ENCODE data around the gene KRT86.
"Not testable (repeated sequence)": the region's sequence is repeated elsewhere in the genome, so short reads cannot be mapped to it uniquely, and the experiment has no call there.

The KRT86 gene

DNA sequence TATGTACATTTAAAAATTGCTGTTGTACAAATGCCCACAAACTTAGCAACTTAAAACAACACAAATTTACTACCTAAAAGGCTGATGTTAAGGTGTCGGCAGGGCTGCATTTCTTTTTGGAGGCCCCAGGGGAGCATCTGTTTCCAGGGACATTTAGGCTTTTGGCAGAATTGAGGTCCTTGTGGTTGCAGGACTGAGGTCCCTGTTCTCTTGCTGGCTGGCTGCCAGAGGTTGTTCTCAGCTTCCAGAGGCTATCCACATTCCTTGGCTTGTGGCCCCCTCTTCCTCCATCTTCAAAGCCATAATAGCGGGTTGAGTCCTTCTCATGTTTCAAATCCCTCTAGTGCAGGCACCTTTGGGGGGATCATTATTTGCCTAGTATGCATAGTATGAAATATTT is 69.1 kb downstream of the KRT86 start:
- DNase-seq = no peak

DNA sequence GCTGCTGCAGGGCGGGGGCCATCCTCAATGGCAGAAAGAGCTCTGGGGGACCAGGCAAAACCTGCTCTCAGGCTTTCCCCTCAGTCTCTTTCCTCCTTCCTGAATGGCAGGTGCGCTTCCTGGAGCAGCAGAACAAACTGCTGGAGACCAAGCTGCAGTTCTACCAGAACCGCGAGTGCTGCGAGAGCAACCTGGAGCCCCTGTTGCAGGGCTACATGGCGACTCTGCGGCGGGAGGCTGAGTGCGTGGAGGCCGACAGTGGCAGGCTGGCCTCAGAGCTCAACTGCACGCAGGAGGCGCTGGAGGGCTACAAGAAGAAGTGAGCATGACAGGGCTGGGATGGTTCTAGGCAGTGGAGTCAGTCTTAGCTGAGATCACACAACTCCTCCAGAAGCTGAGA is 69.7 kb downstream of the KRT86 start:
- DNase-seq = no peak

DNA sequence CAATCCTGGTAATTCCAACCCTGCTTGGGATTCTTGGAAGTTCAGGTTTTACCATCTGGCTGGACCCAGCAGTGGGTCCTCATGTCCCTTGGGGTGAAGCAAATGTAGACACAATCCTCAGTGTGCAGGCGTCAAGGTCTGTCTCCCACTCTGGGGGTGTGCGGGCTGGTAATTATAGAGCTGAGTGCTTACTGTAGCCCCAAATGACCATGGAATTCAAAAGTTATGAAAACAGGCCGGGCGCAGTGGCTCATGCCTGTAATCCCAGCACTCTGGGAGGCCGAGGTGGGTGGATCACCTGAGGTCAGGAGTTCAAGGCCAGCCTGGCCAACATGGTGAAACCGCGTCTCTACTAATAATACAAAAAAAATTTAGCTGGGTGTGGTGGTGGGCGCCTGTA is 70.6 kb downstream of the KRT86 start:
- DNase-seq = not testable (repeated sequence)

DNA sequence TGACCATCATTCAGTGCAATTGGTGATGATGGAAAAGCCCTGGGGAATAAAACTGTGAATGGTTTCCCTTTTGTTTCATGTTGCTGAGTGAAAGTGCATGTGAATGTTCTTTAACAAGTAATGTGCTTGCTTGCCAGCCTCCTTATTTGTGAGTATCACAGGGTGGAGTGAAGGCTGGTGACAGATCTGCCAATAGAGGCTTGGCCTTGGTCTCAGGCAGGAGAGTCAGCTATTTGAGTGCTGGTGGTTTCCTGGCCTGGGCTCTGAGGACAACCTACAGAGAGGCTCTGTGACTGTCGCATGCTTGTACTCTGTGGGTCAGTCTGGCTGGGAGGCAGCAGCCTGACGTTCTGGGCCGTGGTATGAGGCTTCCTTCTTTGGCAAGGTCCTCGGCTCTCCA is 72.1 kb downstream of the KRT86 start:
- DNase-seq = no peak

DNA sequence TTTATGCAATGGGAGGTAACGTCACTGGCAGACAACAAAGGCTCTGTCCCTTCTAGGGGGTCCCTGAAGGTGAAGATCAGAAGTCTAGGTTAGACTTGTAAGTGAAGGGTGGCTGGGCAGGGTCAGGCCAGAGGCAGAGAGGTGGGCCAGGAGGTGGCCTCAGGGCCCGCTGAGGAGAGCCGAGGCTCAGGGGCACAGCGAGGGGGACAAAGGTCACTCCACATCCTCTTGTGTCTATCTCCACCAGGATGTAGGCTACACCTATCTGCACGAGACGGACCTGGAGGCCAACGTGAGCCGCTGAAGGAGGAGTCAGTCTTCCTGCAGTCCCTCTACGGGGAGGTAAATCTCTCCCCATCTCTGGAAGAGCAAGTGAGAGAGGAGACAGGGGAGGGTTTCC is 72.6 kb downstream of the KRT86 start:
- no peak for DNase-seq

DNA sequence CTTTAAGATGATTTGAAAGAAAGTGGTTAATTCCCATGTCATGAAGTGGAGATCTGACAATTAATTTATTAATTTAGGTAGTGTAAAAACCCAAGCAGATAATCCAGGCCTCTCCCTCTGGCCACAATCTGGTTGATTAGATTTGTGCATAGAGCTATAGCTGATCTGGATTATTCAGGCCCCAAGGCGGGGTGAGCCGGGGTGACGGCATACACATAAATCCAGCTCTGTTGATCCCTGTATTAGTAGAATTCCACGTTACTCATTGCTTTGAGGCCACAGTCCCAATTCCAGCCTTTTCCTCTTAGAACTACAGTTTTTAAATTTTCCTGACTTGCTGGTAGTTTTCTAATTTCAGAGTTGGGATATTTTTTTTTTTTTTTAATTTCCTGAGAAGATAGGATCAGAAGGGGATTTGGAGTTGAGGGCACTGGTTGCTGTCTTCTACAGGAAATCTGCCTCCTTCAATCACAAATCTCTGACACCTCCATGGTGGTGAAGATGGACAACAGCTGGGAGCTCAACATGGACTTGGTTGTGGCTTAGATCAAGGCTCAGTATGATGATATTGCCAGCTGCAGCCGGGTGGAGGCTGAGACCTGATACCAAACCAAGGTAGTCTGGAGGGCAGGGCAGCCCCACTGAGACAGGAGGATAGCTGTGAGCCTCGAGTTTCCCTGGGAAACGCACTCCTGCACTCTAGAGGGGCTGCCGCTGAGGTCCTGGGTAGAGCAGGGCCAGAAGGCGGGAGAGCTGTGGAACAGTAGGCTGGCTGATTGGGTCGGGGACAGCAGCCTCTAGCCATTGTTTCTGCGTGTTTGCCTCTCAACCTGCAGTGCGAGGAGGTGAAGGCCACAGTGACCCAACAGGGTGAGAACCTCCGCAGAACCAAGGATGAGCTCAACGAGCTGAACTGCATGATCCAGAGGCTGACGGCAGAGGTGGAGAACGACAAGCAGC is 73.4 kb downstream of the KRT86 start:
- DNase-seq = no peak

DNA sequence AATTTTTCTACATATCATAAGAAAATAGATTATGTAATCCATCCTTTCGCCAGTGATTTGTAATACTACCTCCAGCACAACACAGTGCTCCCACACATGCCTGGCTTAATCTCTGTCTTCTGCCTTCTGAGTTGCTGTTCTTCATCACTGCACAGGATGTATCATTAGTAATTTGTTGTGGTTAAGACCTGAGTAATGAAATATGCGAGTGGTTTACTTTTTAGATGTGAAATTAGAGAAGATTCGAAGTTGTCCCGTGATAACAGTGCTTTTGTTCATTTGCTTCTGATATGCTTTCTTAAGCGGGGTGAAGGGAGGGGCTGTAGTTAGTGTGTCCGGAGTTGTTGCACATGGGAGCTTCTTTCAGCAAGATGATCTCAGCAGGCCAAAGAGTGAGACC is 74.8 kb downstream of the KRT86 start:
- no peak for DNase-seq

DNA sequence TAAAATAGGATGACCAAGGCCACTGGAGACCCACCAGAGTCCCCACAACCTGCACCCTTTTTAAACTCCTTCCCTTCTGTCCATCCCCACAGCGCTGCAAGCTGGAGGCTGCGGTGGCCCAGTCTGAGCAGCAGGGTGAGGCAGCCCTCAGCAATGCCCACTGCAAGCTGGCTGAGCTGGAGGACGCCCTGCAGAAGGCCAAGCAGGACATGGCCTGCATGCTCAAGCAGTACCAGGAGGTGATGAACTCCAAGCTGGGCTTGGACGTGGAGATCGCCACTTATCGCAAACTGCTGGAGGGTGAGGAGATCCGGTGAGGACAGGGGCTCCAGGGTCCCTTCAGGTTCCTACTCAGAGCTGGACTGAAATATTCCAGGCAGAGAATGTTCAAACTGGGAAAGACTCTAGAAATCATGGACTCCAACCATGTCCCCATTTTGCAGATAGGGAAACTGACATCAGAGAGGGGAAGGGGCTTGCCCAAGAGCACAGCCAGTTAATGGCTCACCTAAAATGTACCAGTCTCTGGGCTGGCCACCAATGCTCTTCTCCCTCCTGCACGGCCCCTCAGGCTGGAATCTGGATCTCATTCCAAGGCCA is 75.7 kb downstream of the KRT86 start:
- DNase-seq = no peak

DNA sequence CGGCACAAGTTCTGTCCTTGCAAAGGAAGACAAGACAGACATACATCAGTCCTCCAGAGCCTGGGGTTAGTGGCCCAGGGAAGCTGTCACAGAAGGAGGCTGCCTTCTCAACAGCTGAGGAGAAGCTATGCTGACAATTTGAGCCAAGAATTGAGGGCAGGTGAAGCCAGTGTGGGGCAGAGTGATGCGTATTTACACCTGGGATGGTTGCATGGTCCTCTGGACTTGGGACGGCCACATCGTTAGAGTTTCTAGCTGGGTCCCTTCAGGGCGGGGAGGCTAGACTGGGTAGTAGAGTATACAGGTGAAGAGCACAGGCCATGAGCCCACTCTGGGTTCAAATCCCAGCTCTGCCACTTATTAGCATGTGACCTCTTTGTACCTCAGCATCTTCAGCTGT is 76.3 kb downstream of the KRT86 start:
- DNase-seq = no peak

DNA sequence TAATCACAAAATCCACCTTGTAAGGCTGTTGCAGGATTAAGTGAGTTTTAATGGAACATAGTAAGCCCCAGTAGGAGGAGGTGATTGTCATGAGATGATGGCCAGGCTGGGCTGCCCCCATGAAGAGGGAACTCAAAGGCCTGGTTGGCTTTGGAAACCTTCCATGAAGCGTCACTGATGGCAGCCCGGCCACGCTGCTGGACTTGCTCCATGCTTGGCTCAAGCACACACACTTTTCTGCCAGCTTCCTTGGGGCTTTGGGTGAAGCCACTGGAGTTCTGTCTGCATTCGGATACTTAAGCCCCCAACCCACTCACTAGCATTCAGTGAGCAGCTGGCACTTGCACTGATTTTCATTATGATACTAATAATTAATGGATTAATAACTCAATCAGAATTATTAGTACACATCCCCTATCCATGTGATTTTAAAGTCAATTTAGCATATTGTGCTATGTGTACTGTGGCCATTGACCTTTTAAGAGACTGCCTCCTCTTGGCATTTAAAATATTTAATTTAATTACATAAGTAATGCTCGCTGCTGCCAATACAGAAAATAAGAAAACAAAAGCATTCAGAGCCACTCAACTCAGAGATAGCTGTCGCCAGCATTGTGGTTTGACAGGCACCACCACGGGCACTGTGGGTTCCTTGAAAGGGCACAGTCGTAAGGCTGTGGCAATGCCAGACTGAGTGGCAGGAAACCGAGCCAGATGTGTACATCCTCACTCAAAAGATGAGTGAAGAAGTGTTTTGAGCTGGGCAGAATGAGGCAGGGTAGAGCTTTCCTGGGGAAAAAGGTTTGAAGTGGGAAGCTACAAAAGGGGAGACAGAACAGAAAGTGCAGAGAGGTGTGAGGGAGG is 77.0 kb downstream of the KRT86 start:
- DNase-seq = no peak

DNA sequence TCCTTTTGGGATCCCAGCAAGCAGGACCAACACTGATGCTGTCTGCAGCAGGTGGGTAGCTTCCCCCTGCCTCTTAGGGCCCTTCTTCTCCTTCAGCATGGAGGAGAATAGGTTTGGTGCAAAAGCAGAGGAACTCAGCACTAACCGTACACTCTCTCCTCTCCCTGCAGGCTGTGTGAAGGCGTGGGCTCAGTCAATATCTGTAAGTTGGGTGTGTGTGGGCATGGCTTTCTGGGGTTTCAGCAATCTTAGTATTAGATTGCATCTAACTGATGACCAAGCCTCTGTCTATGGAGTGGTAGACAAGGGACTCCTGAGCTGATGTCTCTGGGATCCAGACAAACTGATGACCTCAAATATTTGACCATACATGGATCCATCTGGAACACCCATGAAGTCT is 78.5 kb downstream of the KRT86 start:
- DNase-seq = no peak

DNA sequence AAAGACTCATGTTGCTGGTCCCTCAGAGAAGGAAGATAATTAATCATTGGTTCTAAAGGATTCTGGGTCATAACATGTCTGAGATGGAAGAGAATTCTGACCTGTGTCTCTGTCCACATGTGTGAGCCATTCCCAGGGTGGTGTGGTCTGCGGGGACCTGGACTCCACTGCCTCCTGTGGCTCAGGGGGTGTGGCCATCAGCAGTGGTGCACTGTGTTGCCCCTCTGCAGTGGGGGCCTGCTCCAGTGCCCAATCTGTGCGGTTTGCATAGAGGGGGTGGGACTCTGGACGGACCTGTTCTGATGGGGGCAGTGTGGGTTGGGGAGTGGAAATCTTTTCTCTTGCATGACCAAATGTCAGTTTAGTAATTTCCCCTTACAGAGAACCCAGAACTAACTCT is 79.3 kb downstream of the KRT86 start:
- no peak for DNase-seq

DNA sequence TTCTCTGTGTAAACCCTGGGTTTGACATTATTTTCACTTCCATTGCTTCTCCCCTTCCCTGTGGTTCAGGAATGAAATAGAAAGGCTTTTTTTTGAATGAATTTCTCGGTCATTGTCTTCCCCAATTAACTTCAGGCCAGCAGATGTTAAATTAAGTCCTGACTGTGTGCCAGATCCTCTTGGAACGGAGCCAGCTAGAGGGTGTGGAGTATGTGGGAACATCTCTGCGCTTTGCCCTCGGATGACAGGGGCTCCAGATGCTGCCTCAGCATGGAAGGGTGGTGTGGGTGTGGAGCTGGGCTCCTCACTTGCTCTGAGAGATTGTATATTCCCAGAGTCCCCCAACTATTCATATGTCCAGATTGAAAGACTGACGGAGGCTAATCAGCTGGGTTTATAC is 79.8 kb downstream of the KRT86 start:
- DNase-seq = peak; percentile 84

DNA sequence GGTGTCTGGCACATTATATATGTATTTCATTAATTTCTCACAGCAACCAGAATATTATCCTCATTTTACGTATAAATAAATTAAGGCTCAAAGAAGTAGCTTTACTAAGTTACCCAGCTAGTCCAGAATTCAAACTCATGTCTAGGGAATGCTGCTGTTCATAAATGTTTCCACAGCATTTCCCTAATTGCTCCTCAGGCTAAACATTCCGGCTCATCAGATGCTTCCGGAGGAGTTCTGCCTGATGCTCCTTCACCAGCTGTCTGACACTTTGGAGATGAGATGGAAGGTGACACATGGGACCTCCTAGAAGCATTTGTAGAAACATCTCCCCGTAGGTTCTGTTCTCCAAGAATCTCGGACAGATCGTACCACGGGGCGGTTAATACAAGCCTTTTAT is 80.7 kb downstream of the KRT86 start:
- DNase-seq = no peak

DNA sequence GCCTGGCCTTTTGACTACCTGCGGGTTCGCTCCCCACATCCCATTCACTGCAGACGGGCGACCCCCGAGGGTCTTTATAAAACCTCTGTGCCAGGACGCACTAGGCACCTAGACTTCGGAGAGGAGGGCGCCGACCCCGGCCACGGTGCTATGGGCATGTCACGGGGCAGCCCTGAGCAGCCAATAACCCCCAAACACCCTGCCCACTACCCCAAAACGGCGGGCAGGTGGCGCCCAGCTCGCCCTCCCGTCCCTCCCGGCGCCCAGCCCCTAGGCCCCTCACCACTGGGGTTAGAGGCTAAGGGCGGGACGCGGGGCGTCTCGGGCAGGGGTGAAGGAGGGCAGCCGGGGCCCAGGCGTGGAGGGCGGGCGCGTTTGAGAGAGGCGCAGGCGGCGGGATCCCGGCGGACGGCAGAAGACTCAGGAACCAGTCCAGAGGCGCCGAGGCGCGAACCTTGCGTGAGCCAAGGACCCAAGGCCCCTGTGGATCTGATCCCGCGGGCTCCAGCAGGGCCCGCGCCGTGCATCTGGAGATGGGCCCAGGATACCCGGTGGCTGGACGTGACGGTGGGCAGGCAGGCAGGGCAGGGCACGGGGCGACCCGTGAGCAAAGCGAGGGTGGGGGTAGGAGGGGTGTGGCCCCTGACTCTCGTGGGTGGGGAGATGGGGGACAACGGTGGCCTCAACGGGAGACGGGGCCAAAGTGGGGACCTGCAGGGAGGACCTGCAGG is 81.8 kb downstream of the KRT86 start:
- DNase-seq = no peak

DNA sequence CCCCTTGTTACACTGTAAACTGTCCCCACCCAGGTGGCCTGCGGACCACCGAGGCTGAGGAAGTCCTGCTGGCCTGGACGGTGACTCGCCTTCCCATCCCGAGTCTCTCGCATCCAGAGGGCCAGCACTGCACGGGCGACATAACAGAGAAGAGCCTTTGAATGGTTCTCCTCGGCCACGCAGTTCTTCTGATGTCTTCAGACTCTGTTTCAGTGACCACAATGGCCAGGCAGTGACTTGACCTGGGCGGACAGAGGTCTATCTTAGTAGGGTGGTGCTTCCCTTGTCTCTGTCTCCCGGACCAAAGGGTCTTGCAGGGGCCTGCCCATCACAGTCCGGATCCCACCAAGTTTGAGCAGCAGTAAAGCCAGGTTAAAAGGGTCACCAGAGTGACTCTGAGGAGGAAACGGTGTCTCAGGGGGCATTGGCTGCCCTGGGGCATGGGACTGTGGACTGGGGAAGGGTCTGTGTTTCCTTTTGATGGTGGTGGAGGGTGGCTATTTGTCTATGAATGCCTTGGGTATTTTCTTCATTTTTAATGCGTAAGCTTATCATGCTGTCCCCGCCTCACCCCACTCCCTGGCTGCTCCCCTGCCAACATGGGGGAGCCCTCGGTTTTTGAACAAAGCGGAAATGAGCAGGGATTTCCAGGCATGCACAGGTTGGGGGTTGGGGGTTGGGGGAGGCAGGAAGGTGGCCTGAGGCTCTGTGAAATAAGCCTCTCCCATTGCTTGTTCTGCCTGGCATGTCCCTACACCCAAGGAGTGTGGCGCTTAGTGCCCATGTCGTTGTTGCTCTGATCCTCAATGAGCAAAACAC is 82.5 kb downstream of the KRT86 start:
- no peak for DNase-seq

Data from NCI-H1694 treated with DMSO at 0.1 percent for 48 hours (cell line).